GM19438 (cell line): ENCODE data around the gene YJEFN3.

Source experiments
- ATAC-seq: cut with Tn5 transposase; IDR thresholded peaks from one replicate; pipeline ENCODE4 v1.9.1; 2021; ENCODE audit warnings: low read depth; ENCODE audit not compliant: unreplicated experiment

Gene YJEFN3, protein sequence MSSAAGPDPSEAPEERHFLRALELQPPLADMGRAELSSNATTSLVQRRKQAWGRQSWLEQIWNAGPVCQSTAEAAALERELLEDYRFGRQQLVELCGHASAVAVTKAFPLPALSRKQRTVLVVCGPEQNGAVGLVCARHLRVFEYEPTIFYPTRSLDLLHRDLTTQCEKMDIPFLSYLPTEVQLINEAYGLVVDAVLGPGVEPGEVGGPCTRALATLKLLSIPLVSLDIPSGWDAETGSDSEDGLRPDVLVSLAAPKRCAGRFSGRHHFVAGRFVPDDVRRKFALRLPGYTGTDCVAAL

DNA sequence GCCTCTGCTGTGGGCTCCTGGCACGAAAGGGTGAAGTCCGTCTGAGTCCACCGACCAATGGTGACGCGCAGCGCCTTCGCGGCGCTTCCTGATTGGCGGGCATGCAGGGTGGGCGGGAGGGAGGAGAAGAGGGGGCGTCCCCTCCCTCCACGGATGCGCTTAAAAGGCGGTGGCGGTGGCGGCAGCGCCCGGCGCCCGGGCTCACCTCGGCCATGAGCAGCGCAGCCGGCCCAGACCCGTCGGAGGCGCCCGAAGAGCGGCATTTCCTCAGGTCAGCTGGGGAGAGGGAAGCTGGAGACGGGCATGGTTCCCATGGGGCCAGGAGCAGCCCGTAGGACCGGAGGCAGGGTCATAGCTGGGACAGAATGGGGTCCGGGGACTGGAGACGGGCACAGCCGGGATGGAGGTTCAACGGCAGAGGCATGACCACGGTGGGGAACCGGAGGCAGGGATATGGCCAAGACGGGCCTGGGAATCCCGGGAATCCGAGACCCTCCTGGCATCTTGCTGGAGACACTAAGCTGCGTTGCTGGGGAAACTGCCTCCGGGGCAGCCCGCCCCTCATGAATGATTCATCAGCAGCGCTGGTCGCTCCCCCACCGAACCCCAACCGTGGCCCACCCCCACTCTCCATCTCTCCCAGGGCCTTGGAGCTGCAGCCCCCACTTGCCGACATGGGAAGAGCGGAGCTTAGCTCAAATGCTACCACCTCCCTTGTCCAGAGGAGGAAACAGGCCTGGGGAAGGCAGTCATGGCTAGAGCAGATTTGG lies at the start of gene YJEFN3:
Gene YJEFN3 (plus strand): TSS at position 191 of the 770 bp plus-strand sequence. CDS start 22 bp downstream, at position 213.
- no peak for ATAC-seq

- no peak for ATAC-seq
These were observed 48.0 kb upstream of the YJEFN3 start for GRCh38 chr19:19480688-19481087.

DNA sequence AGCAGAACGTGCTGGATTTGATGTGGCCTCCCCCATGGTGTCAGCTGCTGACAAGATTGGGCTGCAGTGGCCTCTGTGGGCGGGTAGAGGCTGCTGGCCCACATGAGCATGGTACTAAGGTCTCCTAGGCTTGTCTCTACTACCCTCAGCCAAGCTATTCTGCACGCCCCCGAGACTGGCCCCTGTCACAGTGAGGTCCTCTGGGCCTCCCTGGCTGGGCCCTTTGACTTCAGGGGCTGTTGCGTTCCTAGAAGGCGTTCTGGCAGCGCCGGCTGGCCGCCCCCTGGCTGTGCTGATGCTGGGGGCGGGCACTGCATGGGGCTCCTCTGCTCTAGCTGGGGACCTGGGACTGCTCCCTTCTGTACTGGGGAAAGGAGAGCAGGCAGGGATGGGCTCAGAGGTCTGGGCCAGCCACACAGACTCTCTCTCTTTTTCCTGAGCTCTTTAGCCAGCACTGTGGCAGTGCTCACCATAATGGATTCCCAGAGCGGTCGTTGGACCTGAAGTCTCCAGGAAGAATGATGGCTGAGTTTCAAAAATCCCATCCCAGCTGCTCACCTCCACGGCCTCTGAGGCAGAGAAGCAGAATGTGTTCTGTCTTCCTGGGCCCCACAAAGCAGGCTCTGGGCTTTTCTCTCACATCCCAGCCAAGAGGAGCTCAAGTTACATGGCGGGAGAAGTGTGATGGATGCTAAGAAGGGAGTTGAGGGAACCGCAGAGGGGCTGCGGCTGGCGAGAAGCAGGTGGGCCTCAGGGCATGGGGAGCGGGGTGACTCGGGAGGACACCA lies 45.7 kb upstream of the YJEFN3 start:
- ATAC-seq, result no peak

- ATAC-seq, result no peak
These were observed 43.3 kb upstream of the YJEFN3 start for GRCh38 chr19:19485161-19485997.

DNA sequence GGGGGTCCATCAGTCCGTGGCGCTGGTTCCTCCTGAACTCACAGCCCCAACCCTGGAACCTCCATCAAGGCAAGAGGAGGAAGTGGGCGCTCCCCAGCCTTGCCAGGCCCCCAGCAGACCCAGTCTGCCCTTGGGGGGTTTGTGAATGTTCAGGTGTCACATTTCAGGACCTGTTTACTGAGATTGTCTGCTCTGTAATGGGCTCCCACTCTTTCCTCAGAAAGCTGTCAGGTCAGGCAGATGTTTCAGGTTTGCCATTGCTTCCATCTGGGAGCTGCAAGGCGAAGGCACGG lies 42.8 kb upstream of the YJEFN3 start:
- no peak for ATAC-seq

GRCh38 chr19:19486343-19487076 lies 42.2 kb upstream of the YJEFN3 start:
- ATAC-seq, result no peak

- ATAC-seq, result no peak
These were observed 41.4 kb upstream of the YJEFN3 start for GRCh38 chr19:19487077-19487949.

DNA sequence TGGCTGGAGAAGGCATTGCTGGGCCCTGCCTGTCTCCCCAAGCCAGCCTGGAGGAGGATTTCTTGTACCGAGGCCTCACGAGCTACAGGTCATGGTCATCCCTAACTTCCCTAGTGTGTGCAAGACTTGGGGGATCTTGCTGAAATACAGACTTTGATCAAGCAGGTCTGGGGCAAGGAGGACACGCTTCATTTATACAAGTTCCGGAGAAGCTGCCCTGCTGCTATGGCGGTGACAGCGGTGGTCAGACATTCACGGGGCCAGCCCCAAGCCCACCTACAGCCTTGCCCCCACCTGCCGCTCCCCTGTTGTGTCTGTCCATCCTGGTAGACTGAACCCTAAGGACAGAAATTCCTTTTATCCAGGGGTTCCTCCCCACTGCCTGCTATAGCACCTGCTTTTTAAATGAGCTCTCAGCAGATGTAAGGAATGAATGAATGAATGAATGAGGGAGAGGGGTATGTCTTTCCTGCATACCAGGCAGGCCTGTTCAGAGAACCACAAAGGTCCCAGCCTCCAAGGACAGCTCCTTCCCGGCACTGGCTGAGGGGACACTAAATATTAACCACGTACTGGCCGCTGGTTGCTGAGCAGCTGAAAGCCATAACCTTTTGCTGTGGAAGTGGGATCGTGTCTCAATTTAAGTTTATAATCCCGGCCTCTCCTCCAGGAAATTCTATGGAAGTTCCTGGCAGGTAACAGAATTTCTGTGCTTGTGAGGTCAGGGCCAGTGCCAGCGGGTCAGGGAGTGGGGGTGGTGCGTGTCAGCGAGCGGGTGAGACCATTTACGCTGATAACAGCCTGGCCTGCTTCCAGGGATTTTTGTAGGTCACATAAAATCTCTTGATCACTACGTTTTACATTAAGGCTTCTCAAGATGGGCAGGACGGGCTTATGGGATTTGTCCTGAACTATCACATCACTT lies 40.5 kb upstream of the YJEFN3 start:
- no peak for ATAC-seq

GRCh38 chr19:19488875-19489690 lies 39.6 kb upstream of the YJEFN3 start:
- peak; percentile 66 for ATAC-seq

GRCh38 chr19:19489804-19490204 lies 38.9 kb upstream of the YJEFN3 start:
- no peak for ATAC-seq

DNA sequence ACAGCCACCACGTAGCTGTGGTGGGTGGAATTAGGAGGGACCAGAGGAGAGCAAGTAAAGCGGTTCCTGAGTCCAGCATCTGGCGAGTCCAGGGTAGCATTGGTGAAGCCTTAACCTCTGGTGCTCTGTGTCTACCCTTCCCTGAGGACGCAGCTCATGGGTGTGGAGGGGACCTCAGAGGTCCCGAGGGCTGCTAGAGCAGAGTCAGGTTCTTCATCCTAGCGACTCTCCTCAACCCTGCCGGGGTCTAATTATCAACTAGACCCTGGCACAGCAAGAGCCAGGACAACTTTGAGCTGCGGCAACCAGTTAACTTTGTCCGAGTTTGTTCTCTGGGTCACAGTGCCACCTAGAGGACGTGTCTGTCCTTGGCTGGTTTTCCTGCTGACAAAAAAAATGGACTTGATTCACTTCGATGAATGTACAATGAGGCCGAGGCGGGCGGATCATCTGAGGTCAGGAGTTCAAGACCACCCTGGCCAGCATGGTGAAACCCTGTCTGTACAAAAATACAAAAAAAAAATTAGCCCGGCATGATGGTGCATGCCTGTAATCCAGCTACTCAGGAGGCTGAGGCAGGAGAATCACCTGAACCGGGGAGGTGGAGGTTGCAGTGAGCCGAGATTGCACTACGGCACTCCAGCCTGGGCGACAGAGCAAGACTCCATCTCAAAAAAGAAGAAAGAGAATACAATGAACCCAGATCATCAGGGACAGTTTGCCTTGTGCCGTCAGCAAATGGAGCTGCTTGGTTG lies 38.3 kb upstream of the YJEFN3 start:
- no peak for ATAC-seq

GRCh38 chr19:19491321-19492025 lies 37.2 kb upstream of the YJEFN3 start:
- ATAC-seq, result no peak

DNA sequence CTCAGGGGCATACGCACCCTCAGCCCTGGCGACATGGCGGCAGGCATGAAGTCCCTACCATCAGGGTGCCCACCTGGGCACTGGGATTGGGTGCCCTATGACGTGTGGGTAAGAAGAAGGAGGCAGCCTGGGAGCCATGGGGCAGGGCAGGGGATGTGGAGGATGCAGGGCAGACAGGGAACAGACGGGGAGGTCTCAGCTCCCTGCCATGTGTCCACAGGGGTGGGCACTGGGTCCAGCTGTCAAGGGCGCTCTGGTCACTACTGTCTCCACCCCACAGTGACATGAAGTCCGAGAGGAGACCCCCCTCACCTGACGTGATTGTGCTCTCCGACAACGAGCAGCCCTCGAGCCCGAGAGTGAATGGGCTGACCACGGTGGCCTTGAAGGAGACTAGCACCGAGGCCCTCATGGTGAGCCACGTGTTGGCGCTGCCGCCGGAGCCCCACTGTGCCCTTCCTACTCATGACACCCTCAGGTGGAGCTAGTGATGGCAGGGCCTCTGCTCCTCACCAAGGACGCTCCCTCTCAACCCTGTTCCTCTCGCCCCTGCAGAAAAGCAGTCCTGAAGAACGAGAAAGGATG lies 36.6 kb upstream of the YJEFN3 start:
- no peak for ATAC-seq

GRCh38 chr19:19493841-19494546 lies 34.7 kb upstream of the YJEFN3 start:
- no peak for ATAC-seq
